Activated B cell treated with CpG ODN at 0.5 μM for 24 hours (primary cell): ENCODE data around the gene DEFB119. TPM values are rescaled to one million over a fixed set of nuclear protein-coding genes. Genes with fewer than 3 reads are reported as not detected.

Experiments used
- ATAC-seq: fragments of 200-7000 bp; cut with Tn5 transposase; one replicate; pipeline ENCODE4 v1.10.0; 2021; ENCODE audit warnings: low read depth, mild to moderate bottlenecking, moderate library complexity
- CTCF ChIA-PET: fragments of 350-600 bp; sonication (Branson Sonifier 250); formaldehyde crosslinking; loops from one replicate; lab custom pipeline; 2021; ENCODE audit warnings: antibody characterized with exemption; lab: Charles Lee
- POLR2A ChIA-PET: fragments of 350-600 bp; sonication (Branson Sonifier 250); formaldehyde crosslinking; loops from one replicate; lab custom pipeline; 2021; ENCODE audit warnings: antibody characterized with exemption; lab: Charles Lee
- DNase-seq: peaks from one replicate; pipeline ENCODE4 v3.0.0; 2022
- H3K27ac Mint-ChIP-seq: one replicate; pipeline ENCODE4 v1.8.0; 2020; ENCODE audit warnings: mixed read lengths
- H3K27me3 Mint-ChIP-seq: one replicate; pipeline ENCODE4 v1.8.0; 2021; ENCODE audit warnings: mixed read lengths
- H3K36me3 Mint-ChIP-seq: one replicate; pipeline ENCODE4 v1.8.0; 2021; ENCODE audit warnings: low read depth, mixed read lengths
- H3K4me1 Mint-ChIP-seq: one replicate; pipeline ENCODE4 v1.8.0; 2021; ENCODE audit warnings: mixed read lengths
- H3K4me3 Mint-ChIP-seq: one replicate; pipeline ENCODE4 v1.8.0; 2020; ENCODE audit warnings: mild to moderate bottlenecking, mixed read lengths
- H3K9me3 Mint-ChIP-seq: one replicate; pipeline ENCODE4 v1.8.0; 2020; ENCODE audit warnings: mixed read lengths
- intact Hi-C: fragments of 100-400 bp; cut with micrococcal nuclease; formaldehyde crosslinking; loops from one replicate; pipeline ENCODE4 v1.15.1; 2024
- total RNA-seq: library from RNA; stranded (reverse); gene quantifications from 2 replicates; pipeline ENCODE4 v1.2.3, GENCODE V29; 2022
- TF ChIP-seq, protein P1 (sequence below): fragments of 200-600 bp; IDR thresholded peaks from one replicate; pipeline ENCODE4 v1.8.0; 2022; ENCODE audit warnings: antibody characterized with exemption, mild to moderate bottlenecking

DEFB119 gene
- total RNA-seq, 1 donor from 2014 or later, result not detected

GRCh38 chr20:31415653-31416052, 25.3 kb upstream of the DEFB119 start:
- no peaks in the 10 kb centered on the region for H3K36me3 Mint-ChIP-seq
- intact Hi-C loops, result no loop called here
- no peak overlapping the region for H3K27ac Mint-ChIP-seq
- no peak overlapping the region for H3K4me3 Mint-ChIP-seq
- H3K27me3 Mint-ChIP-seq, result peaks cover 3% of the 10 kb centered on the region
- DNase-seq (no peak), ATAC-seq (no peak)
- ChIA-PET CTCF (no interaction called here), POLR2A (no interaction called here)
- H3K4me1 Mint-ChIP-seq, result no peaks in the 10 kb centered on the region
- TF ChIP-seq, protein P1, sequence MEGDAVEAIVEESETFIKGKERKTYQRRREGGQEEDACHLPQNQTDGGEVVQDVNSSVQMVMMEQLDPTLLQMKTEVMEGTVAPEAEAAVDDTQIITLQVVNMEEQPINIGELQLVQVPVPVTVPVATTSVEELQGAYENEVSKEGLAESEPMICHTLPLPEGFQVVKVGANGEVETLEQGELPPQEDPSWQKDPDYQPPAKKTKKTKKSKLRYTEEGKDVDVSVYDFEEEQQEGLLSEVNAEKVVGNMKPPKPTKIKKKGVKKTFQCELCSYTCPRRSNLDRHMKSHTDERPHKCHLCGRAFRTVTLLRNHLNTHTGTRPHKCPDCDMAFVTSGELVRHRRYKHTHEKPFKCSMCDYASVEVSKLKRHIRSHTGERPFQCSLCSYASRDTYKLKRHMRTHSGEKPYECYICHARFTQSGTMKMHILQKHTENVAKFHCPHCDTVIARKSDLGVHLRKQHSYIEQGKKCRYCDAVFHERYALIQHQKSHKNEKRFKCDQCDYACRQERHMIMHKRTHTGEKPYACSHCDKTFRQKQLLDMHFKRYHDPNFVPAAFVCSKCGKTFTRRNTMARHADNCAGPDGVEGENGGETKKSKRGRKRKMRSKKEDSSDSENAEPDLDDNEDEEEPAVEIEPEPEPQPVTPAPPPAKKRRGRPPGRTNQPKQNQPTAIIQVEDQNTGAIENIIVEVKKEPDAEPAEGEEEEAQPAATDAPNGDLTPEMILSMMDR, result no peak
- no peaks in the 10 kb centered on the region for H3K9me3 Mint-ChIP-seq

DNA sequence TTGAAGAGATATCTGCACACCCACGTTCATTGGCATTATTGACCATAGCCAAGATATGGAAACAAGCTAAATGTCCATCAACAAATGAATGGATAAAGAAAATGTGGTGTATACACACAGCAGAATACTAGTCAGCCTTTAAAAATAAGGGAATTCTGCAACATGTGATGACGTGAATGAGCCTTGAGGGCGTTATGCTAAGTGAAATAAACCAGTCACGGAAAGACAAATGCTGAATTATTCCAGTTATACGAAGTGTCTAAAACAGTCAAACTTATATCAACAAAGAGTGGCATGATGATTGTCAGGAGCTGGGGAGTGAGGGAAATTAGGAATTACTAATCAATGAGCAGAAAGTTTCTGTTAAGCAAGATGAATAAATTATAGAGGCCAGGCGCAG, 24.0 kb upstream of the DEFB119 start:
- H3K4me3 Mint-ChIP-seq, result no peak overlapping the region
- ChIA-PET POLR2A (interaction anchor here (0.7 kb wide), 1 partner anchor 807 kb away, joined by 12 read pairs; no protein-coding TSS in a partner anchor), CTCF (no interaction called here)
- H3K27ac Mint-ChIP-seq, result no peak overlapping the region
- ATAC-seq (no peak), DNase-seq (no peak)
- peaks cover 3% of the 10 kb centered on the region for H3K27me3 Mint-ChIP-seq
- intact Hi-C loops, result loop anchor here (5.0 kb wide), 1 partner anchor 198 kb away; no protein-coding TSS in a partner anchor
- peaks cover 2% of the 10 kb centered on the region for H3K9me3 Mint-ChIP-seq
- TF ChIP-seq, protein P1, result no peak
- no peaks in the 10 kb centered on the region for H3K4me1 Mint-ChIP-seq
- H3K36me3 Mint-ChIP-seq, result no peaks in the 10 kb centered on the region

- Mint-ChIP-seq H3K4me3 (no peak overlapping the region), H3K9me3 (peaks cover 2% of the 10 kb centered on the region), H3K36me3 (no peaks in the 10 kb centered on the region), H3K27me3 (peaks cover 4% of the 10 kb centered on the region), H3K27ac (no peak overlapping the region), H3K4me1 (no peaks in the 10 kb centered on the region)
- DNase-seq (no peak), ATAC-seq (no peak)
- POLR2A ChIA-PET, result no interaction called here
- TF ChIP-seq, protein P1, result no peak
- intact Hi-C loops, result loop anchor here (5.0 kb wide), 1 partner anchor 202 kb away; no protein-coding TSS in a partner anchor
- CTCF ChIA-PET, result no interaction called here
Observed at GRCh38 chr20:31410011-31410410, 19.6 kb upstream of the DEFB119 start.

DNA sequence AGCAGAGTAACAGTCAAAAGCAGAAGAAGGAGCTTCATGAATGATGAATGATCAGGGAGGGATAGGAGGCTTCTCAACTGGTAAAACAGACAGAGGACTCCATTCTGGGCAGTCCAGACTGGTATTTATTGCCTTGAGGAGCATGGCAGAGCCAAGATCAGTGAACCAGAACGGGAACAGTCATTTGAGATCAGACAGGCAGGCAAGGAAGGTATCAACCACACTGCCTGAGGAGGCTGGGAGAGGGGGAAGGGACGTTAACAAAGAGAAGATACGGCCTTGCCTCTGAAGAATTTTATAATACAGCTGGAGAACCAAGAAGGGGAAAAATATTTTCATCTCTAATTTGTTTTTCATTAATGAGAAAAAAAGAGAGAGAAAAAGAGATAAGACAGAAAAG, 15.7 kb upstream of the DEFB119 start, which contains the start of gene DEFB121:
Gene DEFB121, minus strand, starts transcription at position 101 of the 400 bp plus-strand sequence. Its CDS starts 63 bp downstream, at position 38.
- no peaks in the 10 kb centered on the region for H3K4me1 Mint-ChIP-seq
- peaks cover 4% of the 10 kb centered on the region for H3K27me3 Mint-ChIP-seq
- H3K27ac Mint-ChIP-seq, result no peak within 1 kb of the TSS
- ChIA-PET CTCF (no interaction called here), POLR2A (no interaction called here)
- H3K4me3 Mint-ChIP-seq, result no peak within 1 kb of the TSS
- TF ChIP-seq, protein P1, result no peak
- no peak for DNase-seq
- ATAC-seq, result no peak
- H3K9me3 Mint-ChIP-seq, result peaks cover 2% of the 10 kb centered on the region
- intact Hi-C loops, result no loop called here
- no peaks in the 10 kb centered on the region for H3K36me3 Mint-ChIP-seq

DNA sequence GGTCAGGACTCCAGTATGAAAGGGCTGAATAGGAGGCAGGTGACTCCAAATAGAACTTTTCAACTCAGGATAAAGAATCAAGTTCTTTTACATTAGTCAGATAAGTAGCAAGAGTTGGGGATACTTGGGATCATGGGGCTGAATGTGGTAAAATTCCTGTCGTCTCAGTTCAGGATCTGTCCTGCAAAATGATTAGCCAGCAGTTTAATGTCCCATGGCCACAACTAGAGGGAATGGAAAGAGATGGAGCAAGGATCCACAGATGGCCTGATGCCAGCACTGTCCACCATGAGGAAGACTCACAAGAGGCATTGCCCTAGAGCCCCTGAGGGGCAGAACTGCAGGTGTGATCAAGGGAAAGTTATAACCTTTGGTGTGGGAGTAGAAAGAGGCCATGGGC, 13.5 kb upstream of the DEFB119 start:
- no peak overlapping the region for H3K4me3 Mint-ChIP-seq
- ChIA-PET CTCF (no interaction called here), POLR2A (no interaction called here)
- no peak overlapping the region for H3K27ac Mint-ChIP-seq
- H3K9me3 Mint-ChIP-seq, result no peaks in the 10 kb centered on the region
- H3K4me1 Mint-ChIP-seq, result no peaks in the 10 kb centered on the region
- no peak for DNase-seq
- TF ChIP-seq, protein P1, result no peak
- no peaks in the 10 kb centered on the region for H3K36me3 Mint-ChIP-seq
- ATAC-seq, result no peak
- H3K27me3 Mint-ChIP-seq, result peaks cover 6% of the 10 kb centered on the region
- intact Hi-C loops, result no loop called here
